Measurements from ENCODE around the gene PTPN4. TPM values are rescaled to one million over a fixed set of nuclear protein-coding genes. Genes with fewer than 3 reads are reported as not detected.

PTPN4 gene
- total and polyA plus RNA-seq, 2 of the 8 experiments (the other 6 are each of a cell fraction or from before 2014, with no cell fraction given), result 28.5 to 105 TPM

- TF ChIP-seq GABPA (IDR thresholded peaks at IDR 0.05; ENCODE audit: borderline replicate concordance, insufficient read depth, low read length) (no peak), KDM1A (IDR thresholded peaks at IDR 0.05; ENCODE audit: borderline replicate concordance, low read length) (no peak), TAF7 (optimal IDR thresholded peaks at IDR 0.05; ENCODE audit: borderline replicate concordance, low read depth, low read length) (no peak), HDAC2 (IDR thresholded peaks at IDR 0.05; ENCODE audit: borderline replicate concordance in 1 of 2, low read depth in 2 of 2, low read length in 2 of 2) (no peak), NANOG (IDR thresholded peaks at IDR 0.05; ENCODE audit: insufficient read depth, low read depth, low read length, poor library complexity, severe bottlenecking) (no peak)
- TF ChIP-seq, protein P1, sequence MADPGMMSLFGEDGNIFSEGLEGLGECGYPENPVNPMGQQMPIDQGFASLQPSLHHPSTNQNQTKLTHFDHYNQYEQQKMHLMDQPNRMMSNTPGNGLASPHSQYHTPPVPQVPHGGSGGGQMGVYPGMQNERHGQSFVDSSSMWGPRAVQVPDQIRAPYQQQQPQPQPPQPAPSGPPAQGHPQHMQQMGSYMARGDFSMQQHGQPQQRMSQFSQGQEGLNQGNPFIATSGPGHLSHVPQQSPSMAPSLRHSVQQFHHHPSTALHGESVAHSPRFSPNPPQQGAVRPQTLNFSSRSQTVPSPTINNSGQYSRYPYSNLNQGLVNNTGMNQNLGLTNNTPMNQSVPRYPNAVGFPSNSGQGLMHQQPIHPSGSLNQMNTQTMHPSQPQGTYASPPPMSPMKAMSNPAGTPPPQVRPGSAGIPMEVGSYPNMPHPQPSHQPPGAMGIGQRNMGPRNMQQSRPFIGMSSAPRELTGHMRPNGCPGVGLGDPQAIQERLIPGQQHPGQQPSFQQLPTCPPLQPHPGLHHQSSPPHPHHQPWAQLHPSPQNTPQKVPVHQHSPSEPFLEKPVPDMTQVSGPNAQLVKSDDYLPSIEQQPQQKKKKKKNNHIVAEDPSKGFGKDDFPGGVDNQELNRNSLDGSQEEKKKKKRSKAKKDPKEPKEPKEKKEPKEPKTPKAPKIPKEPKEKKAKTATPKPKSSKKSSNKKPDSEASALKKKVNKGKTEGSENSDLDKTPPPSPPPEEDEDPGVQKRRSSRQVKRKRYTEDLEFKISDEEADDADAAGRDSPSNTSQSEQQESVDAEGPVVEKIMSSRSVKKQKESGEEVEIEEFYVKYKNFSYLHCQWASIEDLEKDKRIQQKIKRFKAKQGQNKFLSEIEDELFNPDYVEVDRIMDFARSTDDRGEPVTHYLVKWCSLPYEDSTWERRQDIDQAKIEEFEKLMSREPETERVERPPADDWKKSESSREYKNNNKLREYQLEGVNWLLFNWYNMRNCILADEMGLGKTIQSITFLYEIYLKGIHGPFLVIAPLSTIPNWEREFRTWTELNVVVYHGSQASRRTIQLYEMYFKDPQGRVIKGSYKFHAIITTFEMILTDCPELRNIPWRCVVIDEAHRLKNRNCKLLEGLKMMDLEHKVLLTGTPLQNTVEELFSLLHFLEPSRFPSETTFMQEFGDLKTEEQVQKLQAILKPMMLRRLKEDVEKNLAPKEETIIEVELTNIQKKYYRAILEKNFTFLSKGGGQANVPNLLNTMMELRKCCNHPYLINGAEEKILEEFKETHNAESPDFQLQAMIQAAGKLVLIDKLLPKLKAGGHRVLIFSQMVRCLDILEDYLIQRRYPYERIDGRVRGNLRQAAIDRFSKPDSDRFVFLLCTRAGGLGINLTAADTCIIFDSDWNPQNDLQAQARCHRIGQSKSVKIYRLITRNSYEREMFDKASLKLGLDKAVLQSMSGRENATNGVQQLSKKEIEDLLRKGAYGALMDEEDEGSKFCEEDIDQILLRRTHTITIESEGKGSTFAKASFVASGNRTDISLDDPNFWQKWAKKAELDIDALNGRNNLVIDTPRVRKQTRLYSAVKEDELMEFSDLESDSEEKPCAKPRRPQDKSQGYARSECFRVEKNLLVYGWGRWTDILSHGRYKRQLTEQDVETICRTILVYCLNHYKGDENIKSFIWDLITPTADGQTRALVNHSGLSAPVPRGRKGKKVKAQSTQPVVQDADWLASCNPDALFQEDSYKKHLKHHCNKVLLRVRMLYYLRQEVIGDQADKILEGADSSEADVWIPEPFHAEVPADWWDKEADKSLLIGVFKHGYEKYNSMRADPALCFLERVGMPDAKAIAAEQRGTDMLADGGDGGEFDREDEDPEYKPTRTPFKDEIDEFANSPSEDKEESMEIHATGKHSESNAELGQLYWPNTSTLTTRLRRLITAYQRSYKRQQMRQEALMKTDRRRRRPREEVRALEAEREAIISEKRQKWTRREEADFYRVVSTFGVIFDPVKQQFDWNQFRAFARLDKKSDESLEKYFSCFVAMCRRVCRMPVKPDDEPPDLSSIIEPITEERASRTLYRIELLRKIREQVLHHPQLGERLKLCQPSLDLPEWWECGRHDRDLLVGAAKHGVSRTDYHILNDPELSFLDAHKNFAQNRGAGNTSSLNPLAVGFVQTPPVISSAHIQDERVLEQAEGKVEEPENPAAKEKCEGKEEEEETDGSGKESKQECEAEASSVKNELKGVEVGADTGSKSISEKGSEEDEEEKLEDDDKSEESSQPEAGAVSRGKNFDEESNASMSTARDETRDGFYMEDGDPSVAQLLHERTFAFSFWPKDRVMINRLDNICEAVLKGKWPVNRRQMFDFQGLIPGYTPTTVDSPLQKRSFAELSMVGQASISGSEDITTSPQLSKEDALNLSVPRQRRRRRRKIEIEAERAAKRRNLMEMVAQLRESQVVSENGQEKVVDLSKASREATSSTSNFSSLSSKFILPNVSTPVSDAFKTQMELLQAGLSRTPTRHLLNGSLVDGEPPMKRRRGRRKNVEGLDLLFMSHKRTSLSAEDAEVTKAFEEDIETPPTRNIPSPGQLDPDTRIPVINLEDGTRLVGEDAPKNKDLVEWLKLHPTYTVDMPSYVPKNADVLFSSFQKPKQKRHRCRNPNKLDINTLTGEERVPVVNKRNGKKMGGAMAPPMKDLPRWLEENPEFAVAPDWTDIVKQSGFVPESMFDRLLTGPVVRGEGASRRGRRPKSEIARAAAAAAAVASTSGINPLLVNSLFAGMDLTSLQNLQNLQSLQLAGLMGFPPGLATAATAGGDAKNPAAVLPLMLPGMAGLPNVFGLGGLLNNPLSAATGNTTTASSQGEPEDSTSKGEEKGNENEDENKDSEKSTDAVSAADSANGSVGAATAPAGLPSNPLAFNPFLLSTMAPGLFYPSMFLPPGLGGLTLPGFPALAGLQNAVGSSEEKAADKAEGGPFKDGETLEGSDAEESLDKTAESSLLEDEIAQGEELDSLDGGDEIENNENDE (IDR thresholded peaks at IDR 0.05; ENCODE audit: insufficient replicate concordance, low read length), result no peak
Measured at GRCh38 chr2:119756837-119757236, 2.9 kb upstream of the PTPN4 start (continued).

Data from H1 (cell line).